ENCODE results near the gene TFRC. TPM values are rescaled to one million over a fixed set of nuclear protein-coding genes. Genes with fewer than 3 reads are reported as not detected.

The TFRC gene
- total RNA-seq, 1 experiment from 2014 or later: 261 TPM

DNA sequence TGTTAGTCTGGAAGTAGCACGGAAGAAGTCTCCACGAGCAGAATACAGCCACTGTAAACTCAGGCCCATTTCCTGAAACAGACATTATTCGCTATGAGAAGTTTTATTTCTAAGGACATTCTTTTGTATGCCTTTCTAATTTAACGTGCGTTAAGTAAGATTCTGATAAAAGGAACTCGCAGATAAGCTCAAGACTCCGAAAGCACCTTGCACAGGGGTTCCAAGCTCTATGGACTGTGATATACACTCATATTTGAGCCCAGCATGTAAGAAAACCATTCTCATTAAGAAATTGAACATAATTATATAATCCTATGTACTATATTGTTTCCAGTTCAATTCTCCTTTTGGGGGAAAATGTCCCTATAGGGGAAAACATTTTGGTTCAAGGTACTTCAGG lies 28.4 kb downstream of the TFRC start:
- no peak overlapping the region for H3K4me2 ChIP-seq (ENCODE audit: low read length)
- H3K36me3 ChIP-seq (ENCODE audit: control insufficient read depth in 1 of 2, insufficient read depth in 2 of 2, low read length in 2 of 2): peaks cover 73 to 87% of the 10 kb centered on the region in 2 experiments
- no TSS peak for BruUV-seq (replicated peaks)
- H4K20me1 ChIP-seq (ENCODE audit: insufficient read depth): no peaks in the 10 kb centered on the region; the same call in 1 of the 2 replicates
- TF ChIP-seq, protein P1, sequence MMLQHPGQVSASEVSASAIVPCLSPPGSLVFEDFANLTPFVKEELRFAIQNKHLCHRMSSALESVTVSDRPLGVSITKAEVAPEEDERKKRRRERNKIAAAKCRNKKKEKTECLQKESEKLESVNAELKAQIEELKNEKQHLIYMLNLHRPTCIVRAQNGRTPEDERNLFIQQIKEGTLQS (IDR thresholded peaks at IDR 0.05): no peak
- no peak for TF ChIP-seq EZH2 (IDR thresholded peaks at IDR 0.05)
- no peak for TF ChIP-seq MAX (IDR thresholded peaks at IDR 0.05)
- no peak for TF ChIP-seq YY1 (IDR thresholded peaks at IDR 0.05; ENCODE audit: extremely low read depth, insufficient replicate concordance, low read depth, low read length)
- TF ChIP-seq RAD21 (IDR thresholded peaks at IDR 0.05; ENCODE audit: low read depth): no peak
- TF ChIP-seq POLR2A (IDR thresholded peaks at IDR 0.05; ENCODE audit: borderline replicate concordance, extremely low read depth, insufficient read depth, insufficient read length): no peak
- TF ChIP-seq, protein P2, sequence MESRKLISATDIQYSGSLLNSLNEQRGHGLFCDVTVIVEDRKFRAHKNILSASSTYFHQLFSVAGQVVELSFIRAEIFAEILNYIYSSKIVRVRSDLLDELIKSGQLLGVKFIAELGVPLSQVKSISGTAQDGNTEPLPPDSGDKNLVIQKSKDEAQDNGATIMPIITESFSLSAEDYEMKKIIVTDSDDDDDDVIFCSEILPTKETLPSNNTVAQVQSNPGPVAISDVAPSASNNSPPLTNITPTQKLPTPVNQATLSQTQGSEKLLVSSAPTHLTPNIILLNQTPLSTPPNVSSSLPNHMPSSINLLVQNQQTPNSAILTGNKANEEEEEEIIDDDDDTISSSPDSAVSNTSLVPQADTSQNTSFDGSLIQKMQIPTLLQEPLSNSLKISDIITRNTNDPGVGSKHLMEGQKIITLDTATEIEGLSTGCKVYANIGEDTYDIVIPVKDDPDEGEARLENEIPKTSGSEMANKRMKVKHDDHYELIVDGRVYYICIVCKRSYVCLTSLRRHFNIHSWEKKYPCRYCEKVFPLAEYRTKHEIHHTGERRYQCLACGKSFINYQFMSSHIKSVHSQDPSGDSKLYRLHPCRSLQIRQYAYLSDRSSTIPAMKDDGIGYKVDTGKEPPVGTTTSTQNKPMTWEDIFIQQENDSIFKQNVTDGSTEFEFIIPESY (IDR thresholded peaks at IDR 0.05; ENCODE audit: extremely low read depth, insufficient replicate concordance, low read length): no peak
- TF ChIP-seq FOSL1 (IDR thresholded peaks at IDR 0.05; ENCODE audit: low read depth): no peak
- no peak for TF ChIP-seq EGR1 (IDR thresholded peaks at IDR 0.05; ENCODE audit: low read depth)
- TF ChIP-seq SRF (IDR thresholded peaks at IDR 0.05; ENCODE audit: low read depth): no peak
- no peak for TF ChIP-seq SIN3A (IDR thresholded peaks at IDR 0.05; ENCODE audit: low read depth)
- no peak for TF ChIP-seq TCF7L2 (IDR thresholded peaks at IDR 0.05; ENCODE audit: borderline replicate concordance, extremely low read depth, insufficient read depth, insufficient read length)
- TF ChIP-seq, protein P3, sequence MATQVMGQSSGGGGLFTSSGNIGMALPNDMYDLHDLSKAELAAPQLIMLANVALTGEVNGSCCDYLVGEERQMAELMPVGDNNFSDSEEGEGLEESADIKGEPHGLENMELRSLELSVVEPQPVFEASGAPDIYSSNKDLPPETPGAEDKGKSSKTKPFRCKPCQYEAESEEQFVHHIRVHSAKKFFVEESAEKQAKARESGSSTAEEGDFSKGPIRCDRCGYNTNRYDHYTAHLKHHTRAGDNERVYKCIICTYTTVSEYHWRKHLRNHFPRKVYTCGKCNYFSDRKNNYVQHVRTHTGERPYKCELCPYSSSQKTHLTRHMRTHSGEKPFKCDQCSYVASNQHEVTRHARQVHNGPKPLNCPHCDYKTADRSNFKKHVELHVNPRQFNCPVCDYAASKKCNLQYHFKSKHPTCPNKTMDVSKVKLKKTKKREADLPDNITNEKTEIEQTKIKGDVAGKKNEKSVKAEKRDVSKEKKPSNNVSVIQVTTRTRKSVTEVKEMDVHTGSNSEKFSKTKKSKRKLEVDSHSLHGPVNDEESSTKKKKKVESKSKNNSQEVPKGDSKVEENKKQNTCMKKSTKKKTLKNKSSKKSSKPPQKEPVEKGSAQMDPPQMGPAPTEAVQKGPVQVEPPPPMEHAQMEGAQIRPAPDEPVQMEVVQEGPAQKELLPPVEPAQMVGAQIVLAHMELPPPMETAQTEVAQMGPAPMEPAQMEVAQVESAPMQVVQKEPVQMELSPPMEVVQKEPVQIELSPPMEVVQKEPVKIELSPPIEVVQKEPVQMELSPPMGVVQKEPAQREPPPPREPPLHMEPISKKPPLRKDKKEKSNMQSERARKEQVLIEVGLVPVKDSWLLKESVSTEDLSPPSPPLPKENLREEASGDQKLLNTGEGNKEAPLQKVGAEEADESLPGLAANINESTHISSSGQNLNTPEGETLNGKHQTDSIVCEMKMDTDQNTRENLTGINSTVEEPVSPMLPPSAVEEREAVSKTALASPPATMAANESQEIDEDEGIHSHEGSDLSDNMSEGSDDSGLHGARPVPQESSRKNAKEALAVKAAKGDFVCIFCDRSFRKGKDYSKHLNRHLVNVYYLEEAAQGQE (IDR thresholded peaks at IDR 0.05; ENCODE audit: low read depth): no peak
- TF ChIP-seq EZH2phosphoT487 (IDR thresholded peaks at IDR 0.05; ENCODE audit: borderline replicate concordance): no peak
- no peak for TF ChIP-seq SP1 (IDR thresholded peaks at IDR 0.05; ENCODE audit: low read depth)
- TF ChIP-seq ZFX (IDR thresholded peaks at IDR 0.05): no peak
- TF ChIP-seq, protein P4, sequence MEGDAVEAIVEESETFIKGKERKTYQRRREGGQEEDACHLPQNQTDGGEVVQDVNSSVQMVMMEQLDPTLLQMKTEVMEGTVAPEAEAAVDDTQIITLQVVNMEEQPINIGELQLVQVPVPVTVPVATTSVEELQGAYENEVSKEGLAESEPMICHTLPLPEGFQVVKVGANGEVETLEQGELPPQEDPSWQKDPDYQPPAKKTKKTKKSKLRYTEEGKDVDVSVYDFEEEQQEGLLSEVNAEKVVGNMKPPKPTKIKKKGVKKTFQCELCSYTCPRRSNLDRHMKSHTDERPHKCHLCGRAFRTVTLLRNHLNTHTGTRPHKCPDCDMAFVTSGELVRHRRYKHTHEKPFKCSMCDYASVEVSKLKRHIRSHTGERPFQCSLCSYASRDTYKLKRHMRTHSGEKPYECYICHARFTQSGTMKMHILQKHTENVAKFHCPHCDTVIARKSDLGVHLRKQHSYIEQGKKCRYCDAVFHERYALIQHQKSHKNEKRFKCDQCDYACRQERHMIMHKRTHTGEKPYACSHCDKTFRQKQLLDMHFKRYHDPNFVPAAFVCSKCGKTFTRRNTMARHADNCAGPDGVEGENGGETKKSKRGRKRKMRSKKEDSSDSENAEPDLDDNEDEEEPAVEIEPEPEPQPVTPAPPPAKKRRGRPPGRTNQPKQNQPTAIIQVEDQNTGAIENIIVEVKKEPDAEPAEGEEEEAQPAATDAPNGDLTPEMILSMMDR (IDR thresholded peaks at IDR 0.05 in 2 of 3, conservative IDR thresholded peaks at IDR 0.05 in 1 of 3; ENCODE audit: borderline replicate concordance in 1 of 3, insufficient read depth in 1 of 3, low read depth in 2 of 3, low read length in 2 of 3): no peak
- no peak for TF ChIP-seq CBX3 (IDR thresholded peaks at IDR 0.05; ENCODE audit: low read depth)
- CTCF ChIA-PET: no interaction called here
- no peaks in the 10 kb centered on the region for H3K4me1 ChIP-seq (ENCODE audit: control insufficient read depth in 1 of 2, insufficient read depth in 2 of 2, low read length in 2 of 2)
- ATAC-seq: no peak
- POLR2A ChIA-PET: no interaction called here
- H3K9me3 ChIP-seq (ENCODE audit: control insufficient read depth in 1 of 2, insufficient read depth in 1 of 2, low read depth in 1 of 2, low read length in 2 of 2): no peaks in the 10 kb centered on the region
- no peak overlapping the region for H3K9ac ChIP-seq (ENCODE audit: low read length)
- H2AFZ ChIP-seq (ENCODE audit: low read depth, low read length, poor library complexity, severe bottlenecking): no peak overlapping the region
- DNase-seq (ENCODE audit: low read depth, low spot score): no peak
- peaks cover 27% of the 10 kb centered on the region for H3K79me2 ChIP-seq (ENCODE audit: insufficient read depth, low read length)
- H3K27me3 ChIP-seq (ENCODE audit: insufficient read depth, low read length): no peaks in the 10 kb centered on the region
- H3K27ac ChIP-seq (ENCODE audit: low read depth, low read length): no peak overlapping the region
- no peak overlapping the region for H3K4me3 ChIP-seq (replicated peaks in 1 of 2; ENCODE audit: low read depth in 1 of 2, low read length in 2 of 2)
- no peaks in the 10 kb centered on the region for H3K9me2 ChIP-seq (ENCODE audit: insufficient read depth)
- intact Hi-C loops (cut with micrococcal nuclease): no loop called here
- RAD21 ChIA-PET (ENCODE audit: low non-redundant PET in 1 of 2, low total read pairs in 2 of 2, uncharacterized antibody in 2 of 2, unreplicated experiment in 2 of 2): no interaction called here
